Astrocyte (in vitro differentiated cells and primary cell): ENCODE data around the gene NSMCE1. TPM values are rescaled to one million over a fixed set of nuclear protein-coding genes. Genes with fewer than 3 reads are reported as not detected.
"Not testable (repeated sequence)": the region's sequence is repeated elsewhere in the genome, so short reads cannot be mapped to it uniquely, and the experiment has no call there.

Source experiments
- DNase-seq: peaks from one replicate; pipeline ENCODE4 v3.0.0-alpha.2; 2010; ENCODE audit warnings: low read depth
- FAIRE-seq: peaks from 2 replicates; lab custom pipeline; 2011; peaks lifted over from hg19 to GRCh38; lab: Jason Lieb, UNC
- H2AFZ ChIP-seq: 2 replicates; pipeline ENCODE4 v1.6.0; 2012; ENCODE audit warnings: low read depth, low read length, inconsistent platforms
- H3K27ac ChIP-seq: 2 replicates; pipeline ENCODE4 v1.5.1; 2011; ENCODE audit warnings: low read depth, low read length, inconsistent platforms
- H3K27me3 ChIP-seq: 2 replicates; pipeline ENCODE4 v1.6.0; 2011; ENCODE audit warnings: low read length, inconsistent platforms; ENCODE audit not compliant: insufficient read depth
- H3K36me3 ChIP-seq: 2 replicates; pipeline ENCODE4 v1.5.1; 2011; ENCODE audit warnings: low read length, inconsistent platforms; ENCODE audit not compliant: insufficient read depth
- H3K4me1 ChIP-seq: 2 replicates; pipeline ENCODE4 v1.5.1; 2011; ENCODE audit warnings: low read length, inconsistent platforms; ENCODE audit not compliant: insufficient read depth
- H3K4me2 ChIP-seq: 2 replicates; pipeline ENCODE4 v1.6.0; 2012; ENCODE audit warnings: low read length, inconsistent platforms
- H3K4me3 ChIP-seq: 2 replicates; pipeline ENCODE4 v1.5.1; 2011; ENCODE audit warnings: low read depth, mild to moderate bottlenecking, low read length, inconsistent platforms; ENCODE audit not compliant: insufficient read depth
- H3K79me2 ChIP-seq: 2 replicates; pipeline ENCODE4 v1.6.0; 2012; ENCODE audit warnings: mild to moderate bottlenecking, low read length, inconsistent platforms; ENCODE audit not compliant: insufficient read depth
- H3K9ac ChIP-seq: 2 replicates; pipeline ENCODE4 v1.6.0; 2012; ENCODE audit warnings: mild to moderate bottlenecking, low read length, inconsistent platforms
- H3K9me3 ChIP-seq: 2 replicates; pipeline ENCODE4 v1.5.1; 2012; ENCODE audit warnings: low read depth, mild to moderate bottlenecking, low read length, inconsistent platforms; ENCODE audit not compliant: insufficient read depth
- H4K20me1 ChIP-seq: 2 replicates; pipeline ENCODE4 v1.6.0; 2012; ENCODE audit warnings: low read length, inconsistent platforms; ENCODE audit not compliant: insufficient read depth
- H3K27ac Mint-ChIP-seq: one replicate; pipeline ENCODE4 v1.8.0; 2021; ENCODE audit warnings: mild to moderate bottlenecking, mixed read lengths; ENCODE audit not compliant: unreplicated experiment
- H3K27me3 Mint-ChIP-seq: one replicate; pipeline ENCODE4 v1.8.0; 2021; ENCODE audit warnings: low read depth, mixed read lengths; ENCODE audit not compliant: unreplicated experiment
- H3K36me3 Mint-ChIP-seq: one replicate; pipeline ENCODE4 v1.8.0; 2021; ENCODE audit warnings: low read depth, mixed read lengths; ENCODE audit not compliant: unreplicated experiment
- H3K4me1 Mint-ChIP-seq: one replicate; pipeline ENCODE4 v1.8.0; 2021; ENCODE audit warnings: low read depth, mixed read lengths; ENCODE audit not compliant: unreplicated experiment
- H3K4me3 Mint-ChIP-seq: one replicate; pipeline ENCODE4 v1.8.0; 2021; ENCODE audit warnings: mild to moderate bottlenecking, moderate library complexity, mixed read lengths; ENCODE audit not compliant: unreplicated experiment
- H3K9me3 Mint-ChIP-seq: one replicate; pipeline ENCODE4 v1.8.0; 2021; ENCODE audit warnings: mild to moderate bottlenecking, mixed read lengths; ENCODE audit not compliant: unreplicated experiment
- EZH2 ChIP-seq: IDR thresholded peaks from 2 replicates; pipeline ENCODE4 v1.6.1; 2012; ENCODE audit warnings: mild to moderate bottlenecking, low read length, inconsistent platforms; ENCODE audit not compliant: insufficient read depth
- total RNA-seq: library from RNA; stranded (reverse); gene quantifications from 2 replicates; pipeline ENCODE4 v1.2.1, GENCODE V29; 2021
- TF ChIP-seq, protein P1 (sequence below): IDR thresholded peaks from 2 replicates; pipeline ENCODE4 v1.5.1; 2011; ENCODE audit warnings: low read depth, mild to moderate bottlenecking, inconsistent platforms, low read length, moderate library complexity; ENCODE audit not compliant: insufficient read depth

The NSMCE1 gene
- total RNA-seq, 1 donor from 2014 or later = 12.1 TPM

DNA sequence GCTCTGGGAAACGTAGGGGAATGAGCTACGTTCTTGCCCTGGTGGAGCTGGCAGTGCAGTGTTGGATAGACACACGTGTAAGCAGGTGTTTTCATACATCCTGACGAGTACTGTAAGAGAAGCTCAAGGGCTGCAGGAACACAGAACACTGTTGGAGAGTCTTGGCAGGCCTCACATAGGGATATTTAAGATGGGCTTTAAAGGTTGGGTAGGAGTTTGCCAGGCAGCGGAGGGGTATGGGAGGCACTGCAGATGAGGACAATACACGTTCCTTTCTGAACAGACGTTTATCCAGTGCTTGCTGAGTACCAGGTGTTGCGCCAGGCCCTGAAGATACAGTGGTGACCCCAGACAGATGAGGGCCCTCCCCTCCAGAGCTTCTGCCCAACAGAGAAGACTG lies 59.0 kb downstream of the NSMCE1 start:
- H2AFZ ChIP-seq = no peak overlapping the region
- peaks cover under 1% of the 10 kb centered on the region for H3K4me1 ChIP-seq
- H3K9me3 ChIP-seq = no peaks in the 10 kb centered on the region
- no peak overlapping the region for H3K4me2 ChIP-seq
- H3K27ac ChIP-seq = no peak overlapping the region
- Mint-ChIP-seq H3K4me1 (peaks cover under 1% of the 10 kb centered on the region), H3K4me3 (no peak overlapping the region), H3K9me3 (no peaks in the 10 kb centered on the region), H3K27me3 (no peaks in the 10 kb centered on the region), H3K27ac (no peak overlapping the region), H3K36me3 (no peaks in the 10 kb centered on the region)
- H3K79me2 ChIP-seq = peaks cover 2% of the 10 kb centered on the region
- H4K20me1 ChIP-seq = no peaks in the 10 kb centered on the region
- TF ChIP-seq, protein P1, sequence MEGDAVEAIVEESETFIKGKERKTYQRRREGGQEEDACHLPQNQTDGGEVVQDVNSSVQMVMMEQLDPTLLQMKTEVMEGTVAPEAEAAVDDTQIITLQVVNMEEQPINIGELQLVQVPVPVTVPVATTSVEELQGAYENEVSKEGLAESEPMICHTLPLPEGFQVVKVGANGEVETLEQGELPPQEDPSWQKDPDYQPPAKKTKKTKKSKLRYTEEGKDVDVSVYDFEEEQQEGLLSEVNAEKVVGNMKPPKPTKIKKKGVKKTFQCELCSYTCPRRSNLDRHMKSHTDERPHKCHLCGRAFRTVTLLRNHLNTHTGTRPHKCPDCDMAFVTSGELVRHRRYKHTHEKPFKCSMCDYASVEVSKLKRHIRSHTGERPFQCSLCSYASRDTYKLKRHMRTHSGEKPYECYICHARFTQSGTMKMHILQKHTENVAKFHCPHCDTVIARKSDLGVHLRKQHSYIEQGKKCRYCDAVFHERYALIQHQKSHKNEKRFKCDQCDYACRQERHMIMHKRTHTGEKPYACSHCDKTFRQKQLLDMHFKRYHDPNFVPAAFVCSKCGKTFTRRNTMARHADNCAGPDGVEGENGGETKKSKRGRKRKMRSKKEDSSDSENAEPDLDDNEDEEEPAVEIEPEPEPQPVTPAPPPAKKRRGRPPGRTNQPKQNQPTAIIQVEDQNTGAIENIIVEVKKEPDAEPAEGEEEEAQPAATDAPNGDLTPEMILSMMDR = no peak
- no peak for TF ChIP-seq EZH2
- H3K4me3 ChIP-seq = no peak overlapping the region
- DNase-seq = no peak
- no peaks in the 10 kb centered on the region for H3K36me3 ChIP-seq
- FAIRE-seq = no peak
- no peak overlapping the region for H3K9ac ChIP-seq
- no peaks in the 10 kb centered on the region for H3K27me3 ChIP-seq

DNA sequence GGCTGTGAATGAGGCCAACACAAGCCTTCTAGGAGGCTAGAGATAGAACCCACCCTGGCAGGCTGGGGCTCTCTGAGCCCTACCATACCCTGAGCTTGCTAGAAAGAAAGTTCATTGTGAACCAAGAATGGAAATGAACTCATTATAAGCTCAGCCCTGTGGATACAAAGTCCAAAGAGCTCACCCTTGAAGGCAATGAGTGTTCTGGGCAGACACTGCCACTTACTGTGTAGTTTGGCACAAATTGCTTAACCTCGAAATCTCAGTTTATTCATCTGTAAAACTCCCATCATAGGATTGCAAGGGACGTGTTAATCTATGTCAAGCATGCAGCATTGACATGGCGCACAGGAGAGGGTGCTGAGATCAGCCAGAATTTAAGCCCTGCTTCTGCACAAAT lies 59.8 kb downstream of the NSMCE1 start:
- no peak overlapping the region for H3K27ac ChIP-seq
- DNase-seq = no peak
- H3K4me2 ChIP-seq = no peak overlapping the region
- no peak for FAIRE-seq
- no peaks in the 10 kb centered on the region for H3K27me3 Mint-ChIP-seq
- peaks cover 5% of the 10 kb centered on the region for H3K4me1 ChIP-seq
- no peaks in the 10 kb centered on the region for H3K9me3 Mint-ChIP-seq
- H4K20me1 ChIP-seq = no peaks in the 10 kb centered on the region
- H3K9me3 ChIP-seq = no peaks in the 10 kb centered on the region
- no peaks in the 10 kb centered on the region for H3K27me3 ChIP-seq
- H3K36me3 ChIP-seq = no peaks in the 10 kb centered on the region
- no peak overlapping the region for H3K4me3 Mint-ChIP-seq
- no peak overlapping the region for H3K9ac ChIP-seq
- H3K4me1 Mint-ChIP-seq = peaks cover 5% of the 10 kb centered on the region
- peaks cover 9% of the 10 kb centered on the region for H3K79me2 ChIP-seq
- no peaks in the 10 kb centered on the region for H3K36me3 Mint-ChIP-seq
- TF ChIP-seq EZH2 = no peak
- TF ChIP-seq, protein P1 = no peak
- no peak overlapping the region for H3K4me3 ChIP-seq
- H2AFZ ChIP-seq = no peak overlapping the region
- H3K27ac Mint-ChIP-seq = no peak overlapping the region

DNA sequence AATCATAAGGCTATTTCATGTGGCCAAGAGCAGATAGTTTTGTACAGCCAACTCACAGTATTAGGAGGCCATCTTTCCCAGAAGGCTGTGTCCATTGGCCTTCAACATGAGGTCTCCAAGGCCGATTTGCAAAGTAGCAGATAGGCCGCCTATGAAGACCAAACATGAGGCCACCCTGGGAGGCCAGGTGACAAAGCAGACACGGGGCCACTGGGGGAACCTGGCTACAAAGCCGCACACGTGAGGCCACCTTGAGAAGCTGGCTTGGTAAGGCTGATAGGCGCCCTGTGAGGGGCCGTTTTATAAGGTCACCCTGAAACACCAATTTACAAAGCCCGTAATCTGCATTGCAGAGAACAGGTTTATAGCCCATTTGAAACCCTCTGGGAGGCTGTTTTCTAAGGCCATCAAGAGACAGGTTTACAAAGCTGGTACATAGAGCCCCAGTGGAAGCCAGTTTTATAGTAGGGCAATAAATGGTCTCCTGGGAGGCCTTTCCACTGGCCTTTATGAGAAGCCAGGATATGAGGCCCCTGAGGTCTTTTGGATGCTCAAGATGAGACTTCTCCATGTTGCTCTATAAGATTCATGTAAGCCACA lies 60.4 kb downstream of the NSMCE1 start:
- H3K36me3 Mint-ChIP-seq = no peaks in the 10 kb centered on the region
- no peaks in the 10 kb centered on the region for H3K27me3 Mint-ChIP-seq
- H3K79me2 ChIP-seq = peaks cover 9% of the 10 kb centered on the region
- H3K4me1 ChIP-seq = peaks cover 5% of the 10 kb centered on the region
- H3K4me1 Mint-ChIP-seq = peaks cover 7% of the 10 kb centered on the region
- TF ChIP-seq, protein P1 = no peak
- H3K4me3 ChIP-seq = no peak overlapping the region
- no peaks in the 10 kb centered on the region for H3K9me3 ChIP-seq
- no peak overlapping the region for H3K27ac ChIP-seq
- no peaks in the 10 kb centered on the region for H3K36me3 ChIP-seq
- DNase-seq = no peak
- H3K9me3 Mint-ChIP-seq = no peaks in the 10 kb centered on the region
- no peak overlapping the region for H3K27ac Mint-ChIP-seq
- H3K27me3 ChIP-seq = no peaks in the 10 kb centered on the region
- H2AFZ ChIP-seq = no peak overlapping the region
- no peak overlapping the region for H3K4me3 Mint-ChIP-seq
- no peak overlapping the region for H3K4me2 ChIP-seq
- no peaks in the 10 kb centered on the region for H4K20me1 ChIP-seq
- no peak for FAIRE-seq
- no peak overlapping the region for H3K9ac ChIP-seq

DNA sequence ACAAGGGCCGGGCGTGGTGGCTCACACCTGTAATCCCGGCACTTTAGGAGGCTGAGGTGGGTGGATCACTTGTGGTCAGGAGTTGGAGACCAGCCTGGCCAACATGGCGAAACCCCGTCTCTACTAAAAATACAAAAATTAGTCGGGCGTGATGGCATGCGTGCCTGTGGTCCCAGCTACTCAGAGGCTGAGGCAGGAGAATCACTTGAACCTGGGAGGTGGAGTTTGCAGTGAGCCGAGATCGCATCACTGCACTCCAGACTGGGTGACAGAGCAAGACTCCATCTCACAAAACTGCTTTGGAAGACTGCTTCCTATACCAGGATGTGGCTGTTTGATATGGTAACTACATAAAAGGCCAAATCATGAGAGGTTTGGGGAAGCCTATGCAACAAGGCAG lies 61.5 kb downstream of the NSMCE1 start:
- not testable (repeated sequence) for H3K27me3 Mint-ChIP-seq, H2AFZ ChIP-seq, FAIRE-seq, H3K36me3 Mint-ChIP-seq, H3K9me3 Mint-ChIP-seq, H3K27ac ChIP-seq, H3K9me3 ChIP-seq, H3K79me2 ChIP-seq, H3K9ac ChIP-seq, H3K4me3 Mint-ChIP-seq, DNase-seq, H3K36me3 ChIP-seq, H4K20me1 ChIP-seq, H3K4me1 Mint-ChIP-seq, H3K4me1 ChIP-seq, H3K4me2 ChIP-seq, H3K27me3 ChIP-seq, H3K27ac Mint-ChIP-seq, H3K4me3 ChIP-seq
